ENCODE measurements around the gene UBE2L5. TPM values are rescaled to one million over a fixed set of nuclear protein-coding genes. Genes with fewer than 3 reads are reported as not detected.

Gene UBE2L5
- total and polyA plus RNA-seq, 2 of the 8 experiments (the other 6 are each of a cell fraction or from before 2014, with no cell fraction given) = not detected

DNA sequence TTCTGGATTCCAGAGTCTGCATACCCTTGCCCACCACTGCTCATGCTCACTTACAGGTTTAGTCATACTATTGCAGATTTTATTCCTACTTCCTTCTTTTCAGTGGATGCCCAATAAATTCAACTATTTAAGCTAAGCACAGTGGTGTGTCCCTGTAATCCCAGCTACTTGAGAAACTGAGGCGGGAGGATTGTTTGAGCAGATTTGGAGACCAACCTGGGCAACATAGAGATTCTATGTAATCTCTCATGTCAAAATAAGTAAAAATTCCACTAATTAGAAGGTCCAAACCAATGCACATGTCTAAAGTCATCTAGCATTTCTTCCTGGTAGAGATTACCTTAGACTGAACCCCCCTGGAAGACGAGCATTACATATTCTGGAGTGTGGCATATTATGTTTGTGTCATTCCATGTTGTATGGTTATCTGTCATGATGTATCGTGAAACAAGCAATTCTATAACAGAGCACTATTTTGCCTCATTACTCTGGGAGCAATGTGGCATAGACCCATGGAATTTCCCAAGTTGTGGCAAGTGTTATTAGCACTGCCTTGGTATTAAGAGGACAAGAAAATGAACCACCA is 35.1 kb downstream of the UBE2L5 start (continued):
- TF ChIP-seq NRF1 (IDR thresholded peaks at IDR 0.05; ENCODE audit: low read depth, low read length) (no peak), SRF (IDR thresholded peaks at IDR 0.05; ENCODE audit: low read depth, low read length) (no peak), JUN (IDR thresholded peaks at IDR 0.05; ENCODE audit: low read depth, low read length) (no peak), HDAC6 (IDR thresholded peaks at IDR 0.05; ENCODE audit: low read depth, low read length) (no peak), SP2 (IDR thresholded peaks at IDR 0.05; ENCODE audit: low read length) (no peak), CHD2 (IDR thresholded peaks at IDR 0.05; ENCODE audit: low read length) (no peak), SIRT6 (IDR thresholded peaks at IDR 0.05; ENCODE audit: low read length) (no peak), RFX5 (IDR thresholded peaks at IDR 0.05; ENCODE audit: borderline replicate concordance, low read depth, low read length) (no peak), BACH1 (IDR thresholded peaks at IDR 0.05; ENCODE audit: low read length) (no peak), RNF2 (IDR thresholded peaks at IDR 0.05; ENCODE audit: borderline replicate concordance, low read depth, low read length, missing control alignments, poor library complexity, severe bottlenecking) (no peak)

All from H1 (cell line).